Measurements from ENCODE around the gene KLHL13.

Gene KLHL13

GRCh38 chrX:118039591-118039990 lies 77.0 kb downstream of the KLHL13 start:
- TF ChIP-seq SNAI2 (CRISPR knock-in tag; IDR thresholded peaks at IDR 0.05) (no peak), ZNF8 (CRISPR knock-in tag; IDR thresholded peaks at IDR 0.05) (no peak), ZNF565 (CRISPR knock-in tag; conservative IDR thresholded peaks at IDR 0.05; ENCODE audit: low read depth) (no peak), ARNTL (CRISPR knock-in tag; IDR thresholded peaks at IDR 0.05; ENCODE audit: borderline replicate concordance, low read depth) (no peak), TOX (CRISPR knock-in tag; IDR thresholded peaks at IDR 0.05; ENCODE audit: borderline replicate concordance) (no peak), POU6F1 (CRISPR knock-in tag; IDR thresholded peaks at IDR 0.05; ENCODE audit: borderline replicate concordance, low read depth) (no peak), ZNF70 (CRISPR knock-in tag; IDR thresholded peaks at IDR 0.05) (no peak), CSRNP3 (CRISPR knock-in tag; IDR thresholded peaks at IDR 0.05) (no peak), ESRRG (CRISPR knock-in tag; IDR thresholded peaks at IDR 0.05) (no peak), TCF4 (CRISPR knock-in tag; IDR thresholded peaks at IDR 0.05; ENCODE audit: borderline replicate concordance) (no peak), ISL1 (CRISPR knock-in tag; IDR thresholded peaks at IDR 0.05) (no peak), RARB (CRISPR knock-in tag; IDR thresholded peaks at IDR 0.05) (no peak), ZFP30 (CRISPR knock-in tag; IDR thresholded peaks at IDR 0.05) (no peak), ZFP3 (CRISPR knock-in tag; IDR thresholded peaks at IDR 0.05) (no peak), GLIS3 (CRISPR knock-in tag; IDR thresholded peaks at IDR 0.05) (no peak)
- no peak for ATAC-seq

DNA sequence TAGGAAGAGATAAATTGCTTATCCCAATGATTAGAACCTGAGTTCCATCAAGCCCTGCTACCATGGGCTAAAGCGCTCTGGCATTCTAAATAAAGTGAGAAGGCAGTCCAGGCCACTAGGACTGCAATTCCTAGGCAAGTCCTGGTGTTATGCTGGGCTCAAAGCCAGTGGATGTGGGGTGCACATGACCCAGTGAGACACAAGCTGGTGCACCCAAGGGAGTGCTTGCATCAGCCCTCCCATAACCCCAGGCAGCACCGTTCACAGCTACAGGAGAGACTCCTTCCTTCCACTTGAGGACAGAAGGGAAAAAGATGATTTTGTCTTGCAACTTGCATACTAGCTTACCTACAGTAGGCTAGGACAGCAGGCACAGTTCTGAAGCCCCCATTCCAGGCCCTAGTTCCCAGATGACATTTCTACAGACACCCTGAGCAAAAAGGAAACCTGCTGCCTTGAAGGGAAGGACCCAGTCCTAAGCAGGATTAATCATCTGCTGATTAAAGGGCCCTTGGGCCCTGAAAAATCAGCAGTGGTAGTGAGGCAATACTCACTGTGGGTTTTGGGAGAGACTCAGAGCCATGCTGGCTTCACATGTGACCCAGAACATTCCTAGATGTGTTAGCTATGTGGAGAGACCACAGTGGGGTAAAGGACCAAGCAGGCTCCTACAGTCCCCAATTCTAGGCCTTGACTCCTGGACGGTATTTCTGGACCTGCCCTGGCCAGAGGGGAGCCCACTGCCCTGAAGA lies 77.8 kb downstream of the KLHL13 start:
- TF ChIP-seq, protein P1, sequence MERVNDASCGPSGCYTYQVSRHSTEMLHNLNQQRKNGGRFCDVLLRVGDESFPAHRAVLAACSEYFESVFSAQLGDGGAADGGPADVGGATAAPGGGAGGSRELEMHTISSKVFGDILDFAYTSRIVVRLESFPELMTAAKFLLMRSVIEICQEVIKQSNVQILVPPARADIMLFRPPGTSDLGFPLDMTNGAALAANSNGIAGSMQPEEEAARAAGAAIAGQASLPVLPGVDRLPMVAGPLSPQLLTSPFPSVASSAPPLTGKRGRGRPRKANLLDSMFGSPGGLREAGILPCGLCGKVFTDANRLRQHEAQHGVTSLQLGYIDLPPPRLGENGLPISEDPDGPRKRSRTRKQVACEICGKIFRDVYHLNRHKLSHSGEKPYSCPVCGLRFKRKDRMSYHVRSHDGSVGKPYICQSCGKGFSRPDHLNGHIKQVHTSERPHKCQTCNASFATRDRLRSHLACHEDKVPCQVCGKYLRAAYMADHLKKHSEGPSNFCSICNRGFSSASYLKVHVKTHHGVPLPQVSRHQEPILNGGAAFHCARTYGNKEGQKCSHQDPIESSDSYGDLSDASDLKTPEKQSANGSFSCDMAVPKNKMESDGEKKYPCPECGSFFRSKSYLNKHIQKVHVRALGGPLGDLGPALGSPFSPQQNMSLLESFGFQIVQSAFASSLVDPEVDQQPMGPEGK (CRISPR knock-in tag; IDR thresholded peaks at IDR 0.05; ENCODE audit: borderline replicate concordance): no peak
- TF ChIP-seq ZC3H10 (CRISPR knock-in tag; IDR thresholded peaks at IDR 0.05) (no peak), ZFP3 (CRISPR knock-in tag; IDR thresholded peaks at IDR 0.05) (no peak), ESRRG (CRISPR knock-in tag; IDR thresholded peaks at IDR 0.05) (no peak), RARB (CRISPR knock-in tag; IDR thresholded peaks at IDR 0.05) (no peak), TCF4 (CRISPR knock-in tag; IDR thresholded peaks at IDR 0.05; ENCODE audit: borderline replicate concordance) (no peak), CSRNP3 (CRISPR knock-in tag; IDR thresholded peaks at IDR 0.05) (no peak), GLIS3 (CRISPR knock-in tag; IDR thresholded peaks at IDR 0.05) (no peak), TOX (CRISPR knock-in tag; IDR thresholded peaks at IDR 0.05; ENCODE audit: borderline replicate concordance) (no peak), BACH2 (CRISPR knock-in tag; IDR thresholded peaks at IDR 0.05; ENCODE audit: borderline replicate concordance) (no peak), ZNF70 (CRISPR knock-in tag; IDR thresholded peaks at IDR 0.05) (no peak), SNAI2 (CRISPR knock-in tag; IDR thresholded peaks at IDR 0.05) (no peak), ZNF565 (CRISPR knock-in tag; conservative IDR thresholded peaks at IDR 0.05; ENCODE audit: low read depth) (no peak)
- TF ChIP-seq, protein P2, sequence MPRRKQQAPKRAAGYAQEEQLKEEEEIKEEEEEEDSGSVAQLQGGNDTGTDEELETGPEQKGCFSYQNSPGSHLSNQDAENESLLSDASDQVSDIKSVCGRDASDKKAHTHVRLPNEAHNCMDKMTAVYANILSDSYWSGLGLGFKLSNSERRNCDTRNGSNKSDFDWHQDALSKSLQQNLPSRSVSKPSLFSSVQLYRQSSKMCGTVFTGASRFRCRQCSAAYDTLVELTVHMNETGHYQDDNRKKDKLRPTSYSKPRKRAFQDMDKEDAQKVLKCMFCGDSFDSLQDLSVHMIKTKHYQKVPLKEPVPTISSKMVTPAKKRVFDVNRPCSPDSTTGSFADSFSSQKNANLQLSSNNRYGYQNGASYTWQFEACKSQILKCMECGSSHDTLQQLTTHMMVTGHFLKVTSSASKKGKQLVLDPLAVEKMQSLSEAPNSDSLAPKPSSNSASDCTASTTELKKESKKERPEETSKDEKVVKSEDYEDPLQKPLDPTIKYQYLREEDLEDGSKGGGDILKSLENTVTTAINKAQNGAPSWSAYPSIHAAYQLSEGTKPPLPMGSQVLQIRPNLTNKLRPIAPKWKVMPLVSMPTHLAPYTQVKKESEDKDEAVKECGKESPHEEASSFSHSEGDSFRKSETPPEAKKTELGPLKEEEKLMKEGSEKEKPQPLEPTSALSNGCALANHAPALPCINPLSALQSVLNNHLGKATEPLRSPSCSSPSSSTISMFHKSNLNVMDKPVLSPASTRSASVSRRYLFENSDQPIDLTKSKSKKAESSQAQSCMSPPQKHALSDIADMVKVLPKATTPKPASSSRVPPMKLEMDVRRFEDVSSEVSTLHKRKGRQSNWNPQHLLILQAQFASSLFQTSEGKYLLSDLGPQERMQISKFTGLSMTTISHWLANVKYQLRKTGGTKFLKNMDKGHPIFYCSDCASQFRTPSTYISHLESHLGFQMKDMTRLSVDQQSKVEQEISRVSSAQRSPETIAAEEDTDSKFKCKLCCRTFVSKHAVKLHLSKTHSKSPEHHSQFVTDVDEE (CRISPR knock-in tag; IDR thresholded peaks at IDR 0.05): no peak
- ATAC-seq: no peak

GRCh38 chrX:118026631-118027030 lies 90.0 kb downstream of the KLHL13 start:
- ATAC-seq: no peak
- TF ChIP-seq CSDC2 (CRISPR knock-in tag; IDR thresholded peaks at IDR 0.05) (no peak), GLIS3 (CRISPR knock-in tag; IDR thresholded peaks at IDR 0.05) (no peak), TOX (CRISPR knock-in tag; IDR thresholded peaks at IDR 0.05; ENCODE audit: borderline replicate concordance) (no peak), ISL1 (CRISPR knock-in tag; IDR thresholded peaks at IDR 0.05) (no peak), SNAI2 (CRISPR knock-in tag; IDR thresholded peaks at IDR 0.05) (no peak), BACH2 (CRISPR knock-in tag; IDR thresholded peaks at IDR 0.05; ENCODE audit: borderline replicate concordance) (no peak), ZC3H10 (CRISPR knock-in tag; IDR thresholded peaks at IDR 0.05) (no peak), ESRRG (CRISPR knock-in tag; IDR thresholded peaks at IDR 0.05) (no peak), ARNTL (CRISPR knock-in tag; IDR thresholded peaks at IDR 0.05; ENCODE audit: borderline replicate concordance, low read depth) (no peak), ZFP3 (CRISPR knock-in tag; IDR thresholded peaks at IDR 0.05) (no peak), CSRNP3 (CRISPR knock-in tag; IDR thresholded peaks at IDR 0.05) (no peak), TCF4 (CRISPR knock-in tag; IDR thresholded peaks at IDR 0.05; ENCODE audit: borderline replicate concordance) (no peak), ZNF8 (CRISPR knock-in tag; IDR thresholded peaks at IDR 0.05) (no peak)
